GM21786 (cell line): ENCODE results near the gene KRTAP10-9.
"Not testable (repeated sequence)": the region's sequence is repeated elsewhere in the genome, so short reads cannot be mapped to it uniquely, and the experiment has no call there.

Experiments
- ATAC-seq: cut with Tn5 transposase; IDR thresholded peaks from one replicate; pipeline ENCODE4 v1.9.1; 2021; ENCODE audit not compliant: unreplicated experiment

Gene KRTAP10-9

GRCh38 chr21:44658913-44659595 lies 32.2 kb downstream of the KRTAP10-9 start:
- ATAC-seq = no peak

GRCh38 chr21:44661567-44661966 lies 34.7 kb downstream of the KRTAP10-9 start:
- not testable (repeated sequence) for ATAC-seq

- ATAC-seq = no peak
Observed at GRCh38 chr21:44664691-44665090, 37.8 kb downstream of the KRTAP10-9 start.

GRCh38 chr21:44666401-44667320 lies 39.8 kb downstream of the KRTAP10-9 start, which contains the start of gene KRTAP12-2:
Gene KRTAP12-2, minus strand, starts transcription at chr21:44666927. Its CDS starts 41 bp downstream, at chr21:44666886.
- ATAC-seq = no peak

- no peak for ATAC-seq
Observed at GRCh38 chr21:44667612-44668011, 40.7 kb downstream of the KRTAP10-9 start.

- no peak for ATAC-seq
Observed at GRCh38 chr21:44670642-44671432, 43.9 kb downstream of the KRTAP10-9 start.

- ATAC-seq = no peak
Observed at GRCh38 chr21:44671911-44672310, 45.0 kb downstream of the KRTAP10-9 start.

- ATAC-seq = no peak
Observed at GRCh38 chr21:44677881-44678280, 51.0 kb downstream of the KRTAP10-9 start.
